IgD-negative memory B cell (primary cell): Measurements from ENCODE around the gene PPP1R18. TPM values are rescaled to one million over a fixed set of nuclear protein-coding genes. Genes with fewer than 3 reads are reported as not detected.
"Not testable (repeated sequence)": the region's sequence is repeated elsewhere in the genome, so short reads cannot be mapped to it uniquely, and the experiment has no call there.

Experiments used
- H3K27ac Mint-ChIP-seq, 3 donors: one replicate each; pipeline ENCODE4 v1.8.0; 2020 to 2022; ENCODE audit warnings: mild to moderate bottlenecking in 3 of 3, mixed read lengths in 3 of 3, moderate library complexity in 1 of 3
- H3K27me3 Mint-ChIP-seq: one replicate; pipeline ENCODE4 v1.8.0; 2021; ENCODE audit warnings: mixed read lengths
- H3K36me3 Mint-ChIP-seq: one replicate; pipeline ENCODE4 v1.8.0; 2020; ENCODE audit warnings: mild to moderate bottlenecking, mixed read lengths
- H3K4me1 Mint-ChIP-seq, 3 donors: one replicate each; pipeline ENCODE4 v1.8.0; 2020 to 2022; ENCODE audit warnings: mixed read lengths in 3 of 3, mild to moderate bottlenecking in 1 of 3
- H3K4me3 Mint-ChIP-seq, 4 donors: one replicate each; pipeline ENCODE4 v1.8.0; 2020 to 2022; ENCODE audit warnings: mild to moderate bottlenecking in 4 of 4, mixed read lengths in 4 of 4, moderate library complexity in 3 of 4
- H3K9me3 Mint-ChIP-seq, 3 donors: one replicate each; pipeline ENCODE4 v1.8.0; 2020 to 2021; ENCODE audit warnings: mixed read lengths in 3 of 3, mild to moderate bottlenecking in 1 of 3
- polyA plus RNA-seq: library from polyadenylated mRNA; unstranded; fragments of 300-500 nt; fragmentation: Illumina TruSeq; gene quantifications from one replicate; pipeline ENCODE4 v1.2.3, GENCODE V29; 2021

PPP1R18 gene
- polyA plus RNA-seq, 1 donor from 2014 or later: 91.7 TPM

- H3K9me3 Mint-ChIP-seq, H3K36me3 Mint-ChIP-seq, H3K27me3 Mint-ChIP-seq: not testable (repeated sequence)
- peak overlapping the region in 2 of 4 donors; percentile 96 to 99 for H3K4me3 Mint-ChIP-seq
- peaks cover 24 to 44% (median 34%) of the 10 kb centered on the region in 3 donors for H3K4me1 Mint-ChIP-seq
- H3K27ac Mint-ChIP-seq: peak overlapping the region; percentile 94 to 98 (median 98)
Observed at GRCh38 chr6:30723159-30723842, 36.9 kb upstream of the PPP1R18 start.

GRCh38 chr6:30722280-30723112 is 36.1 kb upstream of the PPP1R18 start:
- H3K4me1 Mint-ChIP-seq: peaks cover 23 to 47% (median 37%) of the 10 kb centered on the region in 3 donors
- peaks cover 3% of the 10 kb centered on the region for H3K36me3 Mint-ChIP-seq
- no peaks in the 10 kb centered on the region for H3K27me3 Mint-ChIP-seq

GRCh38 chr6:30722025-30722279 is 35.5 kb upstream of the PPP1R18 start:
- H3K27me3 Mint-ChIP-seq, H3K9me3 Mint-ChIP-seq, H3K36me3 Mint-ChIP-seq: not testable (repeated sequence)
- Mint-ChIP-seq H3K4me1 (peaks cover 28 to 52% (median 40%) of the 10 kb centered on the region in 3 donors), H3K27ac (peak overlapping the region; percentile 94 to 98 (median 98)), H3K4me3 (peak overlapping the region; percentile 96 to 100 (median 98))

More at GRCh38 chr6:30722280-30723112, 36.1 kb upstream of the PPP1R18 start:
- H3K4me3 Mint-ChIP-seq: peak overlapping the region; percentile 96 to 100 (median 98)
- peak overlapping the region; percentile 94 to 98 (median 98) for H3K27ac Mint-ChIP-seq
- no peaks in the 10 kb centered on the region for H3K9me3 Mint-ChIP-seq

- peaks cover 3% of the 10 kb centered on the region for H3K36me3 Mint-ChIP-seq
- no peaks in the 10 kb centered on the region for H3K27me3 Mint-ChIP-seq
- H3K27ac Mint-ChIP-seq: peak overlapping the region; percentile 96 to 98 (median 98)
- peaks cover 31 to 53% (median 46%) of the 10 kb centered on the region in 3 donors for H3K4me1 Mint-ChIP-seq
- no peaks in the 10 kb centered on the region for H3K9me3 Mint-ChIP-seq
- peak overlapping the region; percentile 96 to 100 (median 98) for H3K4me3 Mint-ChIP-seq
Observed at GRCh38 chr6:30721198-30722024, 35.0 kb upstream of the PPP1R18 start.

GRCh38 chr6:30720738-30721197 is 34.3 kb upstream of the PPP1R18 start:
- Mint-ChIP-seq H3K27ac (peak overlapping the region; percentile 96 to 98 (median 98)), H3K36me3 (peaks cover 5% of the 10 kb centered on the region)

GRCh38 chr6:30719791-30720737 is 33.6 kb upstream of the PPP1R18 start, which contains the start of gene TUBB:
TSS of gene TUBB (plus strand) at chr6:30720352. CDS start at chr6:30720507, 155 bp downstream.
- peaks cover 2% of the 10 kb centered on the region for H3K36me3 Mint-ChIP-seq
- peak within 1 kb of the TSS; percentile 96 to 98 (median 98) for H3K27ac Mint-ChIP-seq
- H3K4me1 Mint-ChIP-seq: peaks cover 36 to 48% (median 48%) of the 10 kb centered on the region in 3 donors
- H3K9me3 Mint-ChIP-seq: no peaks in the 10 kb centered on the region
- no peaks in the 10 kb centered on the region for H3K27me3 Mint-ChIP-seq
- H3K4me3 Mint-ChIP-seq: peak within 1 kb of the TSS; percentile 96 to 100 (median 98)

More at GRCh38 chr6:30720738-30721197, 34.3 kb upstream of the PPP1R18 start:
- Mint-ChIP-seq H3K4me1 (peaks cover 37 to 55% (median 50%) of the 10 kb centered on the region in 3 donors), H3K9me3 (no peaks in the 10 kb centered on the region), H3K4me3 (peak overlapping the region; percentile 96 to 100 (median 98)), H3K27me3 (no peaks in the 10 kb centered on the region)

GRCh38 chr6:30719356-30719755 is 32.9 kb upstream of the PPP1R18 start:
- peak overlapping the region; percentile 96 to 98 (median 98) for H3K27ac Mint-ChIP-seq
- H3K27me3 Mint-ChIP-seq: no peaks in the 10 kb centered on the region
- peaks cover 34 to 48% (median 42%) of the 10 kb centered on the region in 3 donors for H3K4me1 Mint-ChIP-seq
- H3K9me3 Mint-ChIP-seq: no peaks in the 10 kb centered on the region
- peak overlapping the region; percentile 96 to 100 (median 98) for H3K4me3 Mint-ChIP-seq
- peaks cover 6% of the 10 kb centered on the region for H3K36me3 Mint-ChIP-seq

GRCh38 chr6:30717845-30718720 is 31.6 kb upstream of the PPP1R18 start:
- H3K27ac Mint-ChIP-seq: peak overlapping the region; percentile 93 to 99 (median 98)
- not testable (repeated sequence) for H3K27me3 Mint-ChIP-seq, H3K9me3 Mint-ChIP-seq, H3K36me3 Mint-ChIP-seq
- H3K4me1 Mint-ChIP-seq: peaks cover 34 to 42% (median 36%) of the 10 kb centered on the region in 3 donors
- peak overlapping the region; percentile 96 to 99 (median 98) for H3K4me3 Mint-ChIP-seq

GRCh38 chr6:30717129-30717844 is 30.8 kb upstream of the PPP1R18 start, which contains the start of gene MDC1:
TSS of gene MDC1 (minus strand) at chr6:30717281. CDS start at chr6:30715175, 2,106 bp downstream.
- H3K36me3 Mint-ChIP-seq: peaks cover 6% of the 10 kb centered on the region

GRCh38 chr6:30716879-30717128 is 30.4 kb upstream of the PPP1R18 start:
- H3K27ac Mint-ChIP-seq: peak overlapping the region; percentile 93 to 99 (median 98)
- H3K9me3 Mint-ChIP-seq: no peaks in the 10 kb centered on the region
- H3K27me3 Mint-ChIP-seq: no peaks in the 10 kb centered on the region
- peak overlapping the region; percentile 89 to 99 (median 98) for H3K4me3 Mint-ChIP-seq
- H3K36me3 Mint-ChIP-seq: peaks cover 7% of the 10 kb centered on the region
- H3K4me1 Mint-ChIP-seq: peaks cover 38 to 42% (median 42%) of the 10 kb centered on the region in 3 donors

More at GRCh38 chr6:30717129-30717844, 30.8 kb upstream of the PPP1R18 start, which contains the start of gene MDC1:
- no peaks in the 10 kb centered on the region for H3K27me3 Mint-ChIP-seq
- H3K4me1 Mint-ChIP-seq: peaks cover 33 to 38% (median 37%) of the 10 kb centered on the region in 3 donors
- peak within 1 kb of the TSS; percentile 93 to 99 (median 98) for H3K27ac Mint-ChIP-seq
- peak within 1 kb of the TSS; percentile 89 to 99 (median 98) for H3K4me3 Mint-ChIP-seq
- H3K9me3 Mint-ChIP-seq: no peaks in the 10 kb centered on the region

GRCh38 chr6:30714263-30714662 is 27.8 kb upstream of the PPP1R18 start:
- Mint-ChIP-seq H3K36me3 (peaks cover 9% of the 10 kb centered on the region), H3K27me3 (no peaks in the 10 kb centered on the region), H3K9me3 (no peaks in the 10 kb centered on the region), H3K4me3 (no peak overlapping the region), H3K27ac (no peak overlapping the region), H3K4me1 (peaks cover 25 to 39% (median 38%) of the 10 kb centered on the region in 3 donors)

GRCh38 chr6:30712441-30712945 is 26.0 kb upstream of the PPP1R18 start:
- Mint-ChIP-seq H3K4me3 (peak overlapping the region in 1 of 4 donors; percentile 61), H3K27me3 (no peaks in the 10 kb centered on the region), H3K27ac (peak overlapping the region in 1 of 3 donors; percentile 47), H3K4me1 (peaks cover 22 to 35% (median 34%) of the 10 kb centered on the region in 3 donors), H3K9me3 (no peaks in the 10 kb centered on the region), H3K36me3 (peaks cover 12% of the 10 kb centered on the region)
